ENCODE results near the gene MYO1E.

DNA sequence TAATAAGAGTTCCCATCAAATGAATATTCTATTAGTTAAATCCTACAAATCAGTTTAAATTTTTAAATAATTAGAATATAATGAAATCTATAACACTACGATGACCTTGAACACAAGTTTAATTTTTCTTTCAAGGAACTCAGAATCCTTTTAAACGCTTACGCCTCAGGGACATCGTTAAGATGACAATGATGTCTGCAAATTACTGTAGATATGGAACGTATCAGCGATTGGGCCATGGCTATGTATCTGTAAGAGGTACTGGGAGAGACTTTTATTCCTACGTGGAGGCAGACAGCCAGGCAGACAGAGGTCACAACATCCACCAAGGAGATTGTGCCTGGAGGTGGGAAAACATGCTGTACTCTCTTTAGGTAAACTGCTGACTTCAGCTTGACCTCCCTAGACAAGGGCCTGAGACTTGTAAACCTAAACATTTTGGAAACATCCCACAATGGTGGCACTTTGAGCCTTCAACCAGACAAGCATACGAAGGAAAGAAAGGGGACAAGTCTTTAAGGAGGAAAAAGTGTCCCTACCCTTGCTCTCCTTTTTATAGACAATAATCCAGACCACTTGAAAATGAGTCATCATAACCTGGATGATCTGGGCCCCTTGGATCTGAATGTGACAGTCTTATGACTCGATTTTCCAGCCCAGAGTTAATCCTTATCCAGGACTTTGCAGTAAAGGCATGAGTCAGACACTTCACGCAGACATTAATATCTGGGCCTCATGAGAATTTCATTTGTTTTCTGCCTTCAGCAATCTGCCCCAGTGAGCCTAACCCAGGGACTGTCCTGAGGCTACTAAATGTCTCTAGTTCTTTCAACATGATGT is 172.8 kb downstream of the MYO1E start:
- no peak for TF ChIP-seq CTCF (IDR thresholded peaks at IDR 0.05)
- no peak for TF ChIP-seq POLR2A (IDR thresholded peaks at IDR 0.05)
- no peak for TF ChIP-seq EP300 (IDR thresholded peaks at IDR 0.05)
- TF ChIP-seq POLR2AphosphoS5 (IDR thresholded peaks at IDR 0.05), result peak; percentile 25

Data from gastroesophageal sphincter (tissue), 3 donors.